Activated CD4-positive, alpha-beta T cell treated with anti-CD3 and anti-CD28 coated beads for 4 hours (primary cell): ENCODE measurements around the gene SNTG2.
A peak's percentile ranks its signal among the peaks of the same experiment; 100 is the strongest.
"Not testable (repeated sequence)": the region's sequence is repeated elsewhere in the genome, so short reads cannot be mapped to it uniquely, and the experiment has no call there.

Experiments used
- DNase-seq, 2 donors: peaks; one replicate each; pipeline ENCODE4 v3.0.0-alpha.2; 2020

Gene SNTG2

GRCh38 chr2:1104364-1104763 lies 153.7 kb downstream of the SNTG2 start:
- DNase-seq: no peak

- not testable (repeated sequence) for DNase-seq
These were observed 155.7 kb downstream of the SNTG2 start for GRCh38 chr2:1106344-1106743.

GRCh38 chr2:1115843-1116539 lies 165.3 kb downstream of the SNTG2 start:
- DNase-seq: no peak

GRCh38 chr2:1117569-1117968 lies 166.9 kb downstream of the SNTG2 start:
- no peak for DNase-seq

GRCh38 chr2:1125217-1125616 lies 174.6 kb downstream of the SNTG2 start:
- DNase-seq: no peak

GRCh38 chr2:1125633-1126370 lies 175.2 kb downstream of the SNTG2 start:
- DNase-seq: no peak

DNA sequence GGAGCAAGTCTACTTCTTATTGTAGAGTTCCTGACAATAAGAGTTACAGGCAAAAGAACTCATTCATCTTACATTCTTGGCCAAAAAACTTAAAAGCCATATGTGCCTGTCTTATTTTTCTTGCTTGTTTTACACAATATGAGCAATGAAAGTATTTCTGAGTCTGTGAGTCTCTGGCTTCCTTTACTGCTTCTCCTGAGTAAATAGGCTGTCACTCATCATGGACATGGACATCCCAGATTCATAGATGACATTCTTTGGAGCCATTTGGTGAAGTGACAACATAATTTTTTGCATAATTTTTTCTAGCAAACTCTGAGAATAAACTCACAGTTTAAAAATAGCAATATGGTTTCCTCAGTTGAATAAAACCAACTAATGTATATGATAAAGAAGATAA lies 179.3 kb downstream of the SNTG2 start:
- no peak for DNase-seq

DNA sequence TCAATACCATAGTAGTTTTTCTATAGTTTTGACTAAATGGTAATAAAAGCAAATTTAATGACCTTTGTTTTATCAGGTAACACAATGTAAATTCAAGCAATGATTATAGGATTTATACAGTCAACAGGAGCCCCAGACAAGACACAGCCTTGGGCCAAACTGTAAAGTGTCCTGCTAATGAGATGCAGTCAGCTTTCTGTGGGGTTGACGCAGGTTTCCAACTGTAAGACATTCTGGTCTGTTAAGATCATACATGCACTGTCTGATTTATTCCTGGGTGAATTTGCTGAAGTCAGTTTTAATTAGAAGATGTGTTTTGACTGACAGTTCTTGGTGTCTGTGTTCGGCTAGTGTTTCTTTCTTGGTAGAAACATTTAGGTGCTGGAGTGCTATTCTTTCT lies 180.3 kb downstream of the SNTG2 start:
- no peak for DNase-seq

DNA sequence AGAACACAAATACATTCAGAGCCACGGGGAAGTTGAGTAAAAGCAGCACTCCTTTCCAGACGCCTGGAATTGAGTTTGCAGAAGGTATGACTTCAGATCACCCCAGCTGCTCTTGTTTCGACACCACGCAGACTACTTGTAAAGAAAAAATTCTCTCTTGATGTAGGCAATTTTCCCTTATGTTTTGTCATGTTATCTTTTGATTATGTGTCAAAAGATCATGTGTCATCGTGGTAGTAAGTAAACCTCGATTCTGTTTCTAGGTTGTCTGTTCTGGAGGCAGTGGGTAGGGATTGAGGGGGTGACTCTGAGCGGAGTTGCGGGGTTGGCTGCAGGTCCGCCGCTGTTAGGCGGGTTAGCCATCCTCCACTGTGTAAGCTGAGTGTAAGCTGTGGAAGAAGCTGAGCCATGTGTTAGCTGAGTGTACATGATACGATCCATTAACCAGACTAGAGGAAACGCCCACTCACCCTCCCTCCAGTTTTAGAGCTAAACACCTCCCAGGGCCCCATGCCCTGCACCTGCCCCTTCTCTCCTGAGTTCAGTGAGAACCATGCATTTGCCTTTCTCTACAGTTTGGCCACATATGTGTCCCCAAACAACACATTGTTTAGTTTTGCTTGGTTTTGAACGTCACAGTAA lies 181.8 kb downstream of the SNTG2 start:
- DNase-seq: peak in 1 of 2 donors; percentile 5

DNA sequence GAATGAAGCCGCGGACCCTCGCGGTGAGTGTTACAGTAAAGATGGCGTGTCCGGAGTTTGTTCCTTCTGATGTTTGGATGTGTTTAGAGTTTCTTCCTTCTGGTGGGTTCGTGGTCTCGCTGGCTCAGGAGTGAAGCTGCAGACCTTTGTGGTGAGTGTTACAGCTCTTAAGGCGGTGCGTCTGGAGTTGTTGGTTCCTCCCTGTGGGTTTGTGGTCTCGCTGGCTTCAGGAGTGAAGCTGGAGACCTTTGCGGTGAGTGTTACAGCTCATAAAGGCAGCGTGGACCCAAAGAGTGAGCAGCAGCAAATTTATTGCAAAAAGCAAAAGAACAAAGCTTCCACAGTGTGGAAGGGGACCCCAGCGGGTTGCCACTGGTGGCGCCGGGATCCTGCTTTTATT lies 183.2 kb downstream of the SNTG2 start:
- not testable (repeated sequence) for DNase-seq

DNA sequence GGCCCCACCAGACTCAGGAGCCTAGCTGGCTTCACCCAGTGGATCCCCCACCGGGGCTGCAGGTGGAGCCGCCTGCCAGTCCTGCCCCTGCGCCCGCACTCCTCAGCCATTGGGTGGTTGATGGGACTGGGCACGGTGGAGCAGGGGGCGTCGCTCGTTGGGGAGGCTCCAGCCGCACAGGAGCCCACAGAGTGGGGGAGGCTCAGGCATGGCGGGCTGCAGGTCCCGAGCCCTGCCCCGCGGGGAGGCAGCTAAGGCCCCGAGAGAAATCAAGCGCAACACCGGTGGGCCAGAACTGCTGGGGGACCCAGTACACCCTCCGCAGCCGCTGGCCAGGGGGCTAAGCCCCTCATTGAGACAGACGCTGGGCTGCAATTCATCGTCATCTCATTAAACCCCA lies 184.0 kb downstream of the SNTG2 start:
- no peak for DNase-seq

- no peak for DNase-seq
These were observed 185.4 kb downstream of the SNTG2 start for GRCh38 chr2:1136067-1136466.

GRCh38 chr2:1136846-1137245 lies 186.2 kb downstream of the SNTG2 start:
- DNase-seq: no peak

- no peak for DNase-seq
These were observed 186.6 kb downstream of the SNTG2 start for GRCh38 chr2:1137264-1137663.

DNA sequence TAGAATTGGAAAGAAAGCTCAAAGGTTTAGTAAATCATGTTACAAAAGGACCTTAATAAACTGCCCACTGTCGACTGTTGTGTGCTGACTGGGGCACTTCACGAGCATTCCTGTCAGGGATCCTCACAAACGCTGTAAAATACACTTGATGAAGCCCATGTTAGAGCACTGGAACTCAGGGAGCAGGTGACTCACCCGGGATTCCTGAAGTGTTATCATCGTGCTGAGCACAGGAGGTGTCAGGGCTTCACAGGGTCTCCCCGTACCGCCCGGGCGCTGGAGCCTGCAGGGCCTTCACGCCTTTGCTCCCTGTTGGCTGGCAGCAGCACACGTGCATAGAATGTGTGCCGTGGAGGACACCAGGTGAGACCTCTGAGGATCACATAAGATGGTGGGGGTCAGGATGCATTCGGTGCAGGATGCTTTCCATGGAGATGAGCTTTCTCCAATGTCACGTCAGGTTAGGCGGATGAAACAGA lies 187.3 kb downstream of the SNTG2 start:
- no peak for DNase-seq

DNA sequence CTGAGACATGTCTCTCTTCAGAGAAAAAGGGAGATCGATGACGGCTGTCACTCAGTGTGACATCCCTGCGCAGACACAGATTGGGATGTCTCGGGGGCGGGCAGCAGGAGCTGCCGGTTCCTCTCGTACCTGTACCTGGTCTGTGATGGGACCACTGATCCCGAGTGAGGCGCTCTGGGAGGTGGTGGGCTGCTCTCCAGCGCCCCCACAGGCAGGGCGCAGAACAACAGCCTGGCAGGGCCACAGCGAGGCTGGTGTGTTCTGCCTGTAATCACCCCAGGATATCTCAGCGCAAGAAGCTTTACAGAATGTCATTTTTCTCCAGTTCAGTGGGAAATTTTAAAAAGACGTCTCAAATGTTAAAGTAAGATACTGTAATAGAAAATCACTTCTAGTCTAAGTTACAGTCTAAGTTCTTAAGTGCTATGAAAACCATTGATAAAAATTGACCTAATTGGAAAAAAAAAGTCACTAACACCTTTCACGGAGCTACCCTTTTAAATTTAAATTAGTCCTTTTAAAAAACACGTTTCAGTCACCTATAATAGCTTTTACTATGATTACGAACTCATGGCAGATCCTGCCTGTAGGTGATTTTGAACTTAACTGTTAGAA lies 189.8 kb downstream of the SNTG2 start:
- DNase-seq: peak; percentile 9 to 33

DNA sequence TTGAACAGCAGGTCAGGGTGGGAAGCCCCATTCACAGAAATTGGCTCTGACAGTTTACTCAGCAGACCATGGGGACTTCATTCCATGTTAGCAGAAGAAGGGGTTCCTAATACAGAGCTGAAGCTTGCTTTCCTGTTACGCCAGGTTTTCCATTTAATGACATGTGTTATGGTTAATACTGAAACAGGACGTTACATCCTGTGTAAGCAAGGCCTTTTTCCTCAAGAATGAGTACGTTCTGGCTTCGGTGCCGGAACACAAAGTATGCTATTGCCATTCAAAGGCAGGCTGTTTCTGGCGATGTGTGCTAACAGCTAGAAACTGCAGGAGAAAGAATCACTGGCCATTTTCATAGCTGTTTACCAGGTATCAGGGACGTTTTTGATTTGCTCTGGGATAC lies 190.4 kb downstream of the SNTG2 start:
- no peak for DNase-seq

DNA sequence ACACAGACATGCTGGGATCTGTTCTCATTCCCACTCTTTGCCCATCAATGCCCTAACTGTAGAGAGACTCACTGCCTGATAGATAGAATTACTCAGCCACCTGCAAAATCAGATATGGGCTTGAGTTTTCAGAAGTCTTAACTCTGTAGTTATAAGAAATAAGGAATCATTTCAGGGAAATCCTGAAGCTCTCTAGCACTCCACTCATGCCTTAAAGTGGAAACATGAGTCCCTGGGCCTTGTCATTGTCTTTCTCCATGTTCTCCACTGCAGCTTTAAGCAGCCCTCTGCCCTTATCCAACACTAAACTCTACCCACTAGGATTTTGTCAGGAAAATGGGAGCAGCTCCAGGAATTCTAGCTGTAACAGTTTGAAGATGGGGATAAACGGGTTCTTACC lies 192.5 kb downstream of the SNTG2 start:
- no peak for DNase-seq

- no peak for DNase-seq
These were observed 197.4 kb downstream of the SNTG2 start for GRCh38 chr2:1147873-1148612.

DNA sequence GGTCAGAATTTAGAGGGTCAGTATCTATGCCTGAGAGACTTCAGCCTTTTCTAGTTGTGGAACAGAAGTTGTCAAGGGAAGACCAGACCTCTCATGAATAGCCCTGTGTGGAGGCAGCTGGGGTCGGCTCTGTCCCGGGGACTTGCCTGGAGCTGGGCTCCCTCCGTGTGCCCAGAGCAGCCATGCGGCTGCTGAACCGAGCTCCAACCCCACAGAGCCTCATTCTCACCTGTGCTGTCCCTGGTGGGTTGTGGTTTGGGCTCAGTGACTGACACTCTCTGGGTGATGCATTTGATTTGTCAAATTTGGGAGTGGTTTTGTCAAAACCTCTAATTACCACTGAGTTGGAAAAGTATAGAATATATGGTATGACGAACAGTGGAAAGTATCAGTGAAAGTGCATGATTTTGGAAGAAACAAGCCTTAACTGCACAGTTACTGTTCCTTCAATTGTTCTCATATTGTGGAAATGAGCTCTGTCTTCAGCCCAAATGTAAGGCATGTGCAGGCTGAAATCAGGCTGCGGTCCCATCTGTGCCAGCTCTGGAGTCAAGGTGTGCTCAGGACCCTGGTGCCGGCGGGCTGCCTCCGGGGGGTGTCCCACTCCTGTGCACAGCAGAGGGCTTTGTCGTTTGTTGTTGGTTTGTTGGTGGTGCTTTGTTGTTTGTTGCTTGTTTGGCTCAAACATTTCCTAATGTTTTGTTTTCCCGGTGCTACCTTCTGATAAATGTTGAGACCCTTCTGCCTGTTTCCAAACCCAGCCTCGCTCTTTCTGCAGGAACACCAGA lies 200.3 kb downstream of the SNTG2 start:
- no peak for DNase-seq

DNA sequence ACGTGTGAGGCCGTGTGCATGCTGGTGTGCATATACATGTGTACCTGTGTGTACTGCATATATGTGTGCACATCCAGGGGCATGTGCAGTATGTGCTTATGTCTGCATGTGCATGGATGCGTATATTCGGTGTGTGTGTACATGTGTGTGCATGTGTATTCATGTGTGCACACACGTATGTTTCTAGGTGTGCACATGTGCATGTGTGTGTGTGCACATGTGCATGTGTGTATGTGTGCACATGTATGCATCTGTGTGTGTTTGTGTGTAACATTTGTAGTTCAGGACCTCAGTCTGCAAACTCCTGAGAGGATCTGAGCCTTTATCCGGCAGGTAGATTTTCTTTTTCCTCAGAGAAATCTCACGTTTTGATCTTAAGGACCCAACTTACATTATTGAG lies 201.7 kb downstream of the SNTG2 start:
- DNase-seq: no peak

GRCh38 chr2:1153920-1154319 lies 203.3 kb downstream of the SNTG2 start:
- DNase-seq: no peak
